Bone marrow (tissue), 2 donors: ENCODE measurements around the gene SCRN1.
"Not testable (repeated sequence)": the region's sequence is repeated elsewhere in the genome, so short reads cannot be mapped to it uniquely, and the experiment has no call there.

Source experiments
- DNase-seq, 2 donors: peaks; one replicate each; lab custom pipeline; 2025; lab: John Stamatoyannopoulos, UW

SCRN1 gene

GRCh38 chr7:29968683-29969395, 20.8 kb downstream of the SCRN1 start:
- no peak for DNase-seq

GRCh38 chr7:29965030-29965429, 24.6 kb downstream of the SCRN1 start:
- DNase-seq = no peak

- DNase-seq = no peak
Measured at GRCh38 chr7:29962035-29962434, 27.6 kb downstream of the SCRN1 start.

GRCh38 chr7:29961611-29962010, 28.0 kb downstream of the SCRN1 start:
- not testable (repeated sequence) for DNase-seq

DNA sequence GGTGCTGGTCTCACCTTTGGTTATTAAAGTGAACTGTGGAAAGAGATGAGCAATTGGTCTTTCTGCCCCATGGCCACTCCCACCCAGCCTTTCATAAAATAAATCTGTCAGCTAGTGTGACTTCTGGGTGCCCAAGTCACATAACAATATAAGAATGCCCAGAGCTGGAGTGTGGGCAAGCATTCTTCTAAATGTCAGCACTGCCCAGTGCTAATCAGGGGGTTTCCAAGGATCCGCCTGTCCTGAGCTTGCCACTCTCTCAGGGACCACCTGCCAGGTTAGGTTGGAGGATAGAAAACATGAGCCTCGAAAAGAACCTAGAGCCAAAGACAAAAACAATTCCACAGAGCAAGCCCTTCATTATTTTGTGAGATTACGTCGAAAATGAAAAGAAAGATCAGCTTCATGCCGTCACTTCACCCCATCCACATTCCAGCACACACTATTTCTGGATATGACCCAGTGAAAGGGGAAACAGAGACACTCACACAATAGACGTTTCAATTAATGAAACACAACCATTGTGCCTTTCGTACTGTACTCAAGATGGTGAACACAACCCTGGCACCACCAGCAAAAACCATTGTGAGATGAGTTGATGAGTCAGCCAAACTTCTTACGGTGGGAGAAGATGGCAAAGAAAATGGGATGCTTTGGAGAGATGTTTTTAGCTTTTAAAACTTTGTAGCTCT, 30.8 kb downstream of the SCRN1 start:
- DNase-seq = no peak

DNA sequence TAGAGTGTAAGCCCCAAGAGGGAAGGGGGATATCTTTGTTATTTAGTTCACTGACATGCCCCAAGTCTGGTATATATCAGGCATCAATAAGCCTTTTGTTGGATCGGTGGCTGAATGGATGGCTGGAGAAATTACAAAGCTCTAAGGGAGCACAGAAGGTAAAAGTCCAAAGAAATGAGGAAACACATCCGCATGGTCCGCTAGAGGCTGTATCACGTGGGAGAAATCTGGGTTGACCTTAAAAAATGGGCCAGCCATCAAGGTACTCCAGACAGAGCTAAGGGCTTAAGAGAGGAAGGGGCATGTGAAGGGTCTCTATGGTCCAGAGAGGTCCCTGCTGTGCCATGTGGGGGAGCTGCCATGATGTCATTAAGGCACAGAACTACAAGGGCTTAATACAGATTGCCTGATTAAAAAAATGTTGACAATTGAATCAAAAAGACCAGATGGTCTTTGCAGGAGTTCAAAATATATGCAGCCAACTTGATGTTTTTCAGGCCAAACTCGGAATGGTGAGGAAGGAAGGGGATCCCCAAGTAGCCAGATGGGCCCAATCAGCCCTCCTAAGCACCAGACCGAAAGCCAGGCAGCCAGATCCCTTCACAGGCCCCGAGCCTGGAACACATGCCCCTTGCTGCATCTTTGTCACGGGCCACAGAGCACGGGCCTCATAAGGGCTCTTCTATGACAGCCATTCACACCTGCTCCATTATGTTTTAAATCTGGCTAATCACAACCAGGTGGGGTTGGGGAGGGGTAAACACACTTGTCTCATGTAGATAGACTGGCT, 31.9 kb downstream of the SCRN1 start:
- DNase-seq = no peak

DNA sequence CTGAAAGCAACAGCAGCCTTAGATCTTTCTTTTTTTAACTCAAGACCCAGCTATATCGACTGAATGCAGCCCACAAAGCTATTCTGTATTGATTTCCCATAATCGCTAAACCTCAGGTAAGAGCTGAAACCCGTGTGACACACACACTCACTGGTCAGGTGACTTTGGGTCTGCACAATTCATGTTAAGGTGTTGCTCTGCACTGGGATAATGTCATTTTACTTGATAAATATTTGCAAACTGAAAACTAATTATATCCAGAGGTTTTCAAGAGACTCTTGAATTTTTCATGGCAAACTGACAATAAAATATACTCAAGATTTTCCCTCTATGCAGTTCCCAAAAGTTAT, 33.1 kb downstream of the SCRN1 start:
- DNase-seq = no peak

DNA sequence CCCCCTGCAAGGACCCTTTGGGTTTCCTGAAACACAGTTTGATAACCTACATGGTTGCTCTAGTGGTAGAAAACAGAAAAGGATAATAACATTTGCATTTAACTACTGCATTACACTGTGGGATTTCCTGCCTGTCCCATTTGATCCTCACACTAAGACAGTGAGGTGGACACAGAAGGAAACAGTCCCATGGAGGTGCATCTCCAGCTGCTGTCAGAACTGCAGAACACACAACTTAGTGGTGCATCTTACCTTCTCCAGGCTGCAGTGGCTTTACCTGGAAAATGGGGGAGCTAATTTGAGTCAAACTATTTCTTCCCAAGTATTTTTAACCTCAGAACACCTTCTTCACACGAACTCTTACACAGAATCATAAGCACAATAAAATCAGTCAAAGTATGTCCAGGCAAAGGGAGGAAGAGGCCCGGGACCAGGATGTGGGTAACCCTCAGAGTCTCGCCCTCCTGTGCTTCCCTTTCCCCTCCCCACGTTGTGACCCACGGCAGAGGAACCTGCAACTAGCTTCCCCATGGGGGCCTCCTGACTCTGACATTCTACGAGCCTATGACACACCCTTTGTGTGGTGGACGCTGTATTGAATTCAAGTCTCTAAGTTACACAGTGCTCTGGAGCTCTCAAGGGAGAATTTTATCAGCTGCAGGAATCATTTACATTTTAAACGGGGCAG, 33.7 kb downstream of the SCRN1 start:
- peak in 1 of 2 donors; percentile 49 for DNase-seq

GRCh38 chr7:29955075-29955792, 34.4 kb downstream of the SCRN1 start:
- DNase-seq = no peak

GRCh38 chr7:29953726-29954347, 35.8 kb downstream of the SCRN1 start:
- no peak for DNase-seq

GRCh38 chr7:29951206-29951605, 38.4 kb downstream of the SCRN1 start:
- DNase-seq = no peak

DNA sequence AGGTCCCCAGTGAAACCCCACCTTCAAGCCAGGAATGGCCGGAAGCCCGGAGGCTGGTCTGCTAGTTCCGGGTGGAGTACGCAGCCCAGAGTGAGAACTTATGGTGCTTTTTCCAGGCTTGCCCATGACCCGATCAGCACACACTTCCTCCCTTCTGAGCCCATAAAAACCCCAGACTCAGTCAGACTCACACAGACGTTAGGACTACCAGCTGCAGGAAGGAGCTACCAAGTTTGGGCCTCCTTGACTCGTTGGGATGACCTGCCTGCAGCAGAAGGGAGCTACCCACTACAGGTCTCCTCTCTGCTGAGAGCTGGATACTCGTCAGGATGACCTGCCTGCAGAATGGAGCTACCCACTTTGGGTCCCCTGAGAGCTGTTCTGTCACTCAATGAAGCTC, 39.1 kb downstream of the SCRN1 start:
- no peak for DNase-seq

GRCh38 chr7:29948587-29948986, 41.0 kb downstream of the SCRN1 start:
- no peak for DNase-seq

DNA sequence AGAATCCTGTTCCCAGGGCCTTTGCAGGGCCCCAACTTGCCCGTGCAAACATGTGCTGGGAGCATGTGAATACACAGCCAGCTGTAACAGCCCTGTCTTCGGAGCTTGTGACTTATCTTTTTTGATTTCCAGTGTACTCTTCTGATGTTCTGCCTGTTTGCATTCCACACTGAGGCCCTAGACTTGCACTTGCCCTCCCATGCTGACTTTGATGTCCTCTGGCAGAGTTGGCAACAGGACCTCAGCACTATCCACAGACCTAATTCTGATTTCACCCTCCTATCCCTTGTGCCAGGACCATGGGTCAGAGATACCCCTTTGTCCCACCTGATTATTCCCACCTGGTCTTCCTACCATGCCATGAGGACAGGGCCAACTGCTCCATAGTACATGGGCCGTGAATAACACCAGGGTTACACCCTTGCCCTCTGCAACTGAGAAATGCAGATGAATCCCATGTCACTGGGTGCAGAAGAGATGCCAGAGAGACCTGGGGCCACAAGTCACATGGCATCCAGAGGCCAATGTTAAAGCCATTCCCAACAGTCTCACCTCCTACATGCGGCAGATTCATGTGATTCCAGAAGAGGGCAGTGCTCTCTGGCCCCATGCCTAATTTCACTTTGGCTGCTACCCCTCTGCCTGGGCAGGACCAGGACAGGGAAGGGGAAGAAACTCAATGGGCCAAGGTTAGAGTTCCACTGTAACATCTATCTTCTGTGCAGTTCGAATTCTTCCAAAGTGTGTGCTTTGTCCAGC, 43.0 kb downstream of the SCRN1 start:
- DNase-seq = no peak

DNA sequence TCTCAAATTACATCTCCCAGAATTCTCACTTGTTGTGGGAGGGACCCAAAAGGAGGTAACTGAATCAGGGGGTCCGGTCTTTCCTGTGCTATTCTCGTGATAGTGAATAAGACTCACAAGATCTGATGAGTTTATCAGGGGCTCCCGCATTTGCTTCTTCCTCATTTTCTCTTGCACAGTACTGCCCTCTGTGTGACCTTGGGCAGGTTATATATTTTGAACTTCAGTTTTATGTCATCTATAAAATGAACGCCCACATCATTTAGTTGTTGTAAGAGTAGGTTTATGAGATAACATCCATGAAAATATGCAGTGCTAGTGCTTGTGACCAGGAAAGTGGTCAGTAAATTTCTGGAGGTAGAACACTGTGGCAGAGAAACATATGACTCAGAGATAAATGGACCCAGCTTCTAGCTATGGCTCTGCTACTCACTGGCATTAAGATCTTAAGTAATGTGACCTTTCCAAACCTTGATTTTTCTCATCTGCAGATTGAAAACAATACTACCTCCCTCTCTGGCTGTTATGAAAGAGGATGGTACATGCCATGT, 44.3 kb downstream of the SCRN1 start:
- DNase-seq = no peak

DNA sequence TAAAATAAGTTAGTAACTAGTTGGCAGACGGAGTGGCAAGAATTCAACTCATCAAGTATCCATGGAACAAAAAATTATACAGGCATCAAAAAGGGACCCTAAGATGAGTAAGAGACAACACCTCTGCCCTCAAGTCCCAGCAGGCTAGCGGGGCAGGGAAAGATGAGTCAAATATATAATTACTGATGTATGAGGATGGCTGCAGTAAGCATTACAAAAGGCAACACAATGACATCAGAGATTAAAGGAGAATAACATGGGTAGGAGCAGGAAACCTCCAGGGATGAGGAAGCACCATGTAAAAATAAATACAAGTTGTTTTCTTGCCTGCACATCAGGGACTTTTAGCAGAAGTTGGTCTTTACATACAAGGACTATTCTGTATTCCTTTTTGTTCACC, 49.4 kb downstream of the SCRN1 start:
- DNase-seq = no peak

- no peak for DNase-seq
Measured at GRCh38 chr7:29937132-29937531, 52.5 kb downstream of the SCRN1 start.

GRCh38 chr7:29935111-29935510, 54.5 kb downstream of the SCRN1 start:
- DNase-seq = no peak

GRCh38 chr7:29929018-29929807, 60.4 kb downstream of the SCRN1 start:
- no peak for DNase-seq
